GM12874 (cell line): Measurements from ENCODE around the gene KIZ.

Source experiments
- TF ChIP-seq, protein P1 (sequence below): IDR thresholded peaks from 2 replicates; pipeline ENCODE4 v1.5.1; 2011; ENCODE audit warnings: low read depth, mild to moderate bottlenecking, control low read depth, low read length, moderate library complexity; ENCODE audit not compliant: insufficient read depth

KIZ gene

DNA sequence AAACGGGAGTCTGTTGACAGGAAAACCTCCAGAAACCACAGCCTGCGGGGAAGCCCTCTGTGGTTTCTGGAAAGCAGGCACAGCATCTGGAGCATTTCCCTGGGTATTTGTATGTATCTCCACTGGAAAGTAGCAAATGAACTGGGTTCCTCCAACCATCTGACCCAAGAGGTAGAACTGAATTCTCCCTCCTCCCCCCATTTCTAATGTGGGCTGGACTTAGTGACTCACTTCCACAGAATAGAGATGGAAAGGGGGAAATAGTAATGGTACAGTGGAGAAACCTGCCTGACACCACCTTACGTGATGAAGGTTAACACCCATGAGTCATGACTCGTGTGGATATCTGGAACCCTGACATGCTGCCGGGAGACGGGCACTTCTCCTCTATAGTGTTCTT, 125.4 kb downstream of the KIZ start:
- TF ChIP-seq, protein P1, sequence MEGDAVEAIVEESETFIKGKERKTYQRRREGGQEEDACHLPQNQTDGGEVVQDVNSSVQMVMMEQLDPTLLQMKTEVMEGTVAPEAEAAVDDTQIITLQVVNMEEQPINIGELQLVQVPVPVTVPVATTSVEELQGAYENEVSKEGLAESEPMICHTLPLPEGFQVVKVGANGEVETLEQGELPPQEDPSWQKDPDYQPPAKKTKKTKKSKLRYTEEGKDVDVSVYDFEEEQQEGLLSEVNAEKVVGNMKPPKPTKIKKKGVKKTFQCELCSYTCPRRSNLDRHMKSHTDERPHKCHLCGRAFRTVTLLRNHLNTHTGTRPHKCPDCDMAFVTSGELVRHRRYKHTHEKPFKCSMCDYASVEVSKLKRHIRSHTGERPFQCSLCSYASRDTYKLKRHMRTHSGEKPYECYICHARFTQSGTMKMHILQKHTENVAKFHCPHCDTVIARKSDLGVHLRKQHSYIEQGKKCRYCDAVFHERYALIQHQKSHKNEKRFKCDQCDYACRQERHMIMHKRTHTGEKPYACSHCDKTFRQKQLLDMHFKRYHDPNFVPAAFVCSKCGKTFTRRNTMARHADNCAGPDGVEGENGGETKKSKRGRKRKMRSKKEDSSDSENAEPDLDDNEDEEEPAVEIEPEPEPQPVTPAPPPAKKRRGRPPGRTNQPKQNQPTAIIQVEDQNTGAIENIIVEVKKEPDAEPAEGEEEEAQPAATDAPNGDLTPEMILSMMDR = no peak

- TF ChIP-seq, protein P1 = no peak
Measured at GRCh38 chr20:21257192-21257591, 131.3 kb downstream of the KIZ start.

DNA sequence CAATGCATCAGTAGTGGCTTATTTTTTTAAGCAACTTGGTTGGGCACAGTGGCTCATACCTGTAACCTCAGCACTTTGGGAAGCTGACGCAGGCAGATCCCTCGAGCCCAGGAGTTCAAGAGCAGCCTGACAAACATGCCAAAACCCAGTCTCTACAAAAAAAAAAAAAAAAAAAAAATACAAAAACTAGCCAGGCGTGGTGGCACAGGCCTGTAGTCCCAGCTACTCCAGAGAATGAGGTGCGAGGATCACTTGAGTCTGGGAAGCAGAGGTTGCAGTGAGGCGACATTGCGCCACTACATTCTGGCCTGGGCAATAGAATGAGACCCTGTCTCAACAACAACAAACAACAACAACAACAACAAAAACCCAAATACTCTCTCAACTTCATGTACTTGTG, 132.5 kb downstream of the KIZ start:
- TF ChIP-seq, protein P1 = no peak

- TF ChIP-seq, protein P1 = no peak
Measured at GRCh38 chr20:21259346-21259745, 133.5 kb downstream of the KIZ start.

DNA sequence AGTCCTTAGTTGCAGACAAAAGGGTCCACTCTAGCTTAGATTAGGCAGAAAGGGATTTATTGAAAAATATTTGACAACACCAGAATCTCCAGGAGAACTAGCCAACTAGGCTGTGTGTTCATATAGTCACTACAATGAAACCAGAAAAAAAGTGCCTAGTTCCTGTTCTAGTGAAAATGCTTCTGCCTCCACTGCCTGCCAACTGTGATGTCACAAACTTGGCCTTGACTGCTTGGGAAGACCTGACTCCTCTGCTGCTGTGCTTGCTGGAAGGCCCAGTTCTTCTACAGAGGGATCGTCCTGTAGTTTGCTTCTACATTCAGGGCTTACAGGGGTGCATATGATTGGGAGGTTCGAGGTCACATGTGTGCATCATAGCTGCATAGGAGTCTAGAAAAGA, 136.9 kb downstream of the KIZ start:
- TF ChIP-seq, protein P1 = no peak

- TF ChIP-seq, protein P1 = no peak
Measured at GRCh38 chr20:21265261-21266190, 139.6 kb downstream of the KIZ start.

GRCh38 chr20:21266191-21266536, 140.3 kb downstream of the KIZ start:
- TF ChIP-seq, protein P1 = no peak
